GM21367 (cell line): ENCODE measurements around the gene ISCU.

Experiments
- ATAC-seq: cut with Tn5 transposase; IDR thresholded peaks from one replicate; pipeline ENCODE4 v1.9.1; 2021; ENCODE audit not compliant: unreplicated experiment

Gene ISCU

DNA sequence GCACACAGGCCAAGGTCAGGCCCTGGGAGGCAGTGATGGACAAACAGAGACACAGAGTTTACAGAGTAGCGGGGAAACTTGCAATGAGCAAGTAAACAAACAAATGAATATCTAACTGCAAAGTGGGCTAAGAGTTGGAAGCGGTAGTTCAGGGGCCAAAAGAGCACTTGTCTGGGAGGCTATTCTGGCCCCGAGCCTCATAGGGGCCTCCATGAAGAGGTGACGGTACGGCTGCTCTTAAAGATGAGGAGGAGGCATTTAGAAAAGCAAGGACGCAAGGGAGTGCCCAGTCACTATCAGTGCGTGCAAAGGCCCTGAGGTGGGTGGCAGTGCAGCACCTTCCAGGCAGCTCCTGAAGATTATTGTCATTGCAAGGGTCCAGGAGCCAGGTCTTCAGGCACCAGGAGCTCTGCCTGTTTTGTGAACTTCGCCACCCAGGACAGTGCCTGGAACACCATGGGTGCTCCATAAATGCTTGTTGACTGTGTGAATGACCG, 39.9 kb downstream of the ISCU start:
- no peak for ATAC-seq

DNA sequence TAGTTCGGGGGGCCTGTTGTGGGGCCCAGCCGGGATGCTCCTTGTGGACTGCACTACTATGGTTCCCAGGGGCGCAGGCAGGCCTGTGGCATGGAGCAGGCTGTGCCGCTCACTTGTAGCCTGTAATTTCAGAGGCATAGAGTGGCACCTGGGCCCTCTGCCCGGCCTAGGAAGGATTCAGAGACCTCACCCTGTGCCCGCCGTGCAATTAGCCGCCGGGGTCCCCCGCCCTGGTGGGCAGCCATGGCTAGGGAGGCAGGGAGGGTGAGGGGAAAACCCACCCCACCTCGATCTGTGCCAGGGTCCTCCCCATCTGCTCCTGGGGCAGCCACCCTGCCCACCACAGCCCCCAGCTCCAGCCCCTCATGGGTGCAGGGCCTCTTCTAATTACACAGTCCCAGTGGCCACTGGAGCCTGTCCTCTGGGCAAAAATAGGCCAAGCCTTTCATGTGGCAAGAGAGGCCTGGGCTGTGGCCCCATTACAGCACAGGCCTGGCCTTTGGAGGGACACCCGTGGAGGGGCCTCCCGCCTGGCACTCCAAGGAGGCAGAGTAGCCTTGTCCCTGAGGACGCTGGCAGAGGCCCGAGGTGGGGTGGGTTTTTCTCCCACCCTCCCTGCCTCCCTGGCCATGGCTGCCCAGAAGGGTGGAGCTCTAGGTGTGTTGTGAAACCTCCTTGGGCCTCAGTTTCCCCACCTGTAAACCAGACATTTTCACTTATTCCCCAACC, 40.7 kb downstream of the ISCU start:
- ATAC-seq = no peak

DNA sequence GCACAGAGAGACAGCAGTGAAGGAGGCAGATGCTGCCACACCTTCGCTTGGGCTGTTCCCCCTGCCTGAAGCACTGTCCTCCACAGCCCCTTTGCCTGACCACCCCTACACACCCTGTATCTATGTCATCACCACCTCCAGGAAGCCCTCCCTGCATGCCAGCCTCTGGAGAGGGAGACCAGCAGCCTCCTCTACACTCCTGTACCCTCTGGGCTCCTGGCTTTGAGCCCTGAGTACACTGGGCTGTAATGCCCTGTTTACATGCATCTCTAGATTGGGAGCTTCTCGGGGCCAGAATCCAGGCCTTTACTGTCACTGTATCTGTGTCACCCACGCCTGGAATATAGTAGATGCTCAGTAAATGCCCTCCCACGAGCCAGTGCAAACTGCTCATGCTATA, 41.3 kb downstream of the ISCU start:
- ATAC-seq = no peak

DNA sequence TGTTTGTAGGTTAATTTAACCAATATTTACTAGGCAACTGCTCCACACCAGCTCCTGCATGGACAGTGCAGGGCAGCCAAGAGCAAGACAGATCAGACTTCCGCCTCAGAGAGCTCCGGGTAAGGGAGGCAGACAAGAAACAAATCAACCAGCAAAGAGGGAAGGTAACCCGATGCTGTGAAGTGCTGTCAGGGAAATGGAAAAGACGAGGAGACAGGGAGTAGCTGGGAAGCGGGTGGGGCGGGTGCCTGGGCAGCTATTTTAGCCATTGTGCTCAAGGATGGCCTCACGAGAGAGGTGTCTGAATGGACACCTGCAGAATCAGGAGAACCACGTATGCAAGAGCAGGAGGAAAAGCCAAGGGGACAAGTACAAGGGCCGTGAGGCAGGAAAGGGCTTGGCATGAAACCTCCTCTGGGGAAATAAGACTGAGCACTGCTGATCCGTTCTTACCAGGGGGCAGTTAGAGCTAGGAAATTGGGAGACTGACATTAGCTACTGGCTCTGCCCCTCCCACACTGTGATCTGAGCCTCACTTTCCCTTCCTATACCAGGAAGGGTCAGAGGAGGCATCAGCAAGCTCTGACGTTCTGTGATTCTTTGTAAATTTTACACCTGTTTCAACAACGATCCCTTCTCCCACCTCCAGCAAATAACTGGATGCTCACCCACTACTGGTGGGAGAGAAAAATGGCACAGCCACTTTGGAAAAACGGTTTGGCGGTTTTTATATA, 42.0 kb downstream of the ISCU start:
- no peak for ATAC-seq

DNA sequence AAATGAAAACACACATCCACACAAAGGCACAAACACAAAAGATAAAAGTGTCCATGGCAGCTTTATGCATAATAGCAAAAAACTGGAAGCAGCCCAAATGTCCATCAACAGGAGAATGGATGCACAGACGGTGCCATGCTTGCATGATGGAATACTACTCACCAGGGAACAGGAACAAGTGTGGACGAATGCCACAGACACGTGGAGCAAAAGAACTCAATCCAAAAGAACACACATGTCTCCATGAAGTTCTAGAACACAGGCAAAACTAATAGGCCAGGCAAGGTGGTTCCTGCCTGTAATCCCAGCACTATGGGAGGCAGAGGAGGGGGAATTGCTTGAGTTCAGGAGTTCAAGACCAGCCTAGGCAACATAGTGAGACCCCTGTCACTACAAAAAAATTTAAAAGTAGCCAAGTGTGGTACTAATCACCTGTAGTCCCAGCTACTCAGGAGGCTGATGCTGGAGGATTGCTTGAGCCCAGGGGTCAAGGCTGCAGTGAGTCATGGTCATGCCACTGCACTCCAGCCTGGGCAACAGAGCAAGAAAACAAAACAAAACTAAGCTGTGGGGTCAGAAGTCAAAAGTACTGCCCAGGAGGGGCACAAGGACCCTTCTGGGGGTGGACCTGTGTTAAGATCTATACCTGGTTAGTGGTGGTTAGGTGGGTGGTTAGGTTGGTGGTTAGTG, 42.7 kb downstream of the ISCU start:
- no peak for ATAC-seq

DNA sequence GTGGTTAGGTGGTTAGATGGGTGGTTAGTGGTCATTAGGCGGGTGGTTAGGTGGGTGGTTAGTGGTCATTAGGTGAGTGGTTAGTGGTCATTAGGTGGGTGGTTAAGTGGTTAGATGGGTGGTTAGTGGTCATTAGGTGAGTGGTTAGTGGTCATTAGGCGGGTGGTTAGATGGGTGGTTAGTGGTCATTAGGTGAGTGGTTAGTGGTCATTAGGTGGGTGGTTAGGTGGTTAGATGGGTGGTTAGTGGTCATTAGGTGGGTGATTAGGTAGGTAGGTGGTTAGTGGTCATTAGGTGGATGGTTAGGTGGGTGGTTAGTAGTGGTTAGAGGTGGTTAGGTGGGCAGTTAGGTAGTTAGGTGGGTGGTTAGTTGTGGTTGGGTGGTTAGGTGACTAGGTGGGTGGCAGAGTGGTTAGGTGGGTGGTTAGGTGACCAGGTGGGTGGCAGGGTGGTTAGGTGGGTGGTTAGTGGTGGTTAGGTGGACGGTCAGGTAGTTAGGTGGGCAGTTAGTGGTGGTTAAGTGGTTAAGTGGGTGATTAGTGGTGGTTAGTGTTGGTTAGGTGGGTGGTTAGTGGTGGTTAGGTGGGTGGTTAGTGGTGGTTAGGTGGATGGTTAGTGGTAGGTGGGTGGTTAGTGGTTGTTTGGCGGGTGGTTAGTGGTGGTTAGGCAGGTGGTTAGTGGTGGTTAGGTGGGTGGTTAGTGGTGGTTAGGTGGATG, 43.5 kb downstream of the ISCU start:
- ATAC-seq = no peak

DNA sequence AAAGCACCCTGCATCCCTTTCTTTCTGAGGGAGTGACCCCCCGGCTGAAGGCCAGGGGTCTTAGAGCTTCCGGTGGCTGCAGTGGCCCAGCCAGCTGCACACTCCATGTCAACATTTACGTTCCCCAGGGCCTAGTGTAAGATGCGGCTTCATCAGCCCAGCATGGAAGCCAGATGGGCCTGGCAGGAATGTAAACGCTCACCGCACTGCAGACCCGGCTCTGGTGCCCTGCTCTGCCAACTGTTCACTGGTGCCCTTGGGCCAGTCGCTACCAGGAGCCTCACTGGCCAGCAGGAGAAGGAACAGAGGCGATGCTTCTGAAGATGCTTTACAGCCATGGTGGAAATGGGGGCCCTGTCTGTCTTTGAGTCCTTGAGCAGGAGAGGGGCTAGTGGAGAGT, 44.1 kb downstream of the ISCU start:
- no peak for ATAC-seq

DNA sequence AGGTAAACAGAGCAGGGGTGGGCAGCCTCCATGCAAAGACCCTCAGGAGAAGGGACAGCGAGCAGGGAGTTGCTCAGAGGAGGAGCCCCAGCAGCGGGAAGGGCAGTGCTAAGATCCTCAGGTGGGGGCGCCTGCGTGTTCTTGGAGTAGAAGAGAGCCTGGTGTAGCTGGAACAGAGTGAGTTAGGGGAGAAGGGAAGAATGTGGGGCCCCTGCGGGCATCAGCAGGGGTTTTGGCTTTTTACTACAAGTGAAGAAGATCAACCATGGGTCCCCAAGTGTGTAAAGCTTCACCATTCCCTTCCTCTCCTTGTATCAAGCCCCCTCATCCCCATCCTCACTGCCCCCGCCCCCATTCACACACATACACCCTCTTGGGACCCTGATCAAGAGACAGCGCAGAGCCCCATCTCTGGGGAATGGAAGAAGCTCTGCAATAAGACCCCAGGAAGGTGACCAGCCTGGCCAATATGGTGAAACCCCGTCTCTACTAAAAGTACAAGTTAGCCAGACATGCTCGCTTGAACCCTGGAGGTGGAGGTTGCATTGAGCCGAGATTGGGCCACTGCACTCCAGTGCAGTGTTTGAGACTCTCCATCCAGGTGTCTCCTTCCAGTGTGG, 45.7 kb downstream of the ISCU start:
- no peak for ATAC-seq

DNA sequence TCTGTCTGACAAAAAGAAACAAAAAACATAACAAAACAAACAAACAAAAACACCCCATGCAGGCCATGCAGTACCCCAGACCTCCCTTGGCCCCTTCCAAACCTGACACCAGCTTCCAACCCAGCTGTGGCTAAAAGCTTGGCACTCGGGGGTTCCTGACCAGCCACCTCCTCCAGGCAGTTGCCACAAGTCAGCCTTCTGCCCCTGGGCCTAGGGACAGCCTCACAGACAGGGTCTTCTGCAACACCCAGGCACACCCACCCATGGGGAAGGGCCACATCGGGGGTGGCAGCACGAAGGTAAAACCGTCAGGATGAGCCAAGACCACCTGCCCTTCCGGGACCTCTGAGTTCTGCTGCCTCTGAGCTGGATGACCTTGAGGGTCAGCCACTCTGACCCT, 46.2 kb downstream of the ISCU start:
- no peak for ATAC-seq

DNA sequence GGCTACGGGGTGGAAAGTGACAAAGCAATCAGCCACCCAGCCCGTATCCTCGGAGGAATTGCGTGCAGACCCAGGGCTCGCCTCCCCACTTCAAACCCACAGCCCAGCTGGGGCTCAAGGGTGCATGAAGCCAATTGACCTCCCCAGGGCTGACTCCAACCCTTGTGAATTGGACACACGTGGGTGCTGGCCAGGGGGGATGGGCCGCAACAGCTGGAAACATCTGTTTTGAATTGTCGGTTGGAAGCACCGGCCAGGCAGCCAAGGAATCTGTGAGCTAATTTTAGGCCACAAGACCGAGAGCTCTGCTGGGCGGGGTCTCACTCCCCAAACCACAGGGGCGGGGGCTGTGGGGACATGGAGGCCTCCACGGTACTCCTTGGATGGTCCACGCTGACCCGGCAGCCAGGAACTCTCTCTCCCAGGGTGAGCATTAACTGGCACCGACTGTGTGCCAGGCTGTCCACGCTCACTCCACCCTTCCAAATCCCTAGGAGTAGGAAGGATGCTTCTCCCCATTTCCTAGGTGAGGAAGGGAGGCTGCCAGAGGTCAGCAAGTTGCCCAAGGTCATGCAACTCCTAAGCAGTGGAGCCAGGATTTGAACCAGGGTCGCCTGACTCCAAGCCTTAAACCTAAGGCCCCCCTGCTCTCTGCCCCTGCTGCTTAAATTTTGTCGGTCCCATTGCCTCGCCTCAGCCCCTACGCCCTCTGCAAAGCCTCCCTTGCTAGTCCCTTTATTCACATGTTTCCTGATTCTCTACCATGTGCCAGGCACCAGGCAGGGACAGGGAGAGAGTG, 47.3 kb downstream of the ISCU start:
- ATAC-seq = no peak

DNA sequence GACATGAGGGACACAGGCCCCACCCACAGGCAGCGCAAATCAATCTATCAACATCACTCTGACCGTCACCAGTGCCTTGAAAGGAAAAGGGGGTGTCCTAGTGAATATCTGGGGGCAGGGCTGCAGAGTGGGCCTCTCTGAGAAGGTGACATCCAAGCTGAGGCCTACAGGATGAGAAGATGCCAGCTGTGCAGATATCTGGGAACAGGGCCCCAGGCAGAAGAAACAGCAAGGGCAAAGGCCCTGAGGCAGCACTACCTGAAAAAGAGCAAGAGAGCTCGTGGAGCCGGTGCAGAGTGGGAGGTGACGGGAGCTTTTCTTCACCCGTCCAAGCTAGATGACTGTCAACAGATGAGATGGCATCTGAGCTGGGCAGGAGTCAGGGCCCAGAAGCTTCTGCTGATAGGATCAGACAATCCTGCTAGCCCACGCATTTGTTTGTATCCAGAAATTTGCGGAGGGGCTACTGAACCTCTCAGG, 48.0 kb downstream of the ISCU start:
- no peak for ATAC-seq

DNA sequence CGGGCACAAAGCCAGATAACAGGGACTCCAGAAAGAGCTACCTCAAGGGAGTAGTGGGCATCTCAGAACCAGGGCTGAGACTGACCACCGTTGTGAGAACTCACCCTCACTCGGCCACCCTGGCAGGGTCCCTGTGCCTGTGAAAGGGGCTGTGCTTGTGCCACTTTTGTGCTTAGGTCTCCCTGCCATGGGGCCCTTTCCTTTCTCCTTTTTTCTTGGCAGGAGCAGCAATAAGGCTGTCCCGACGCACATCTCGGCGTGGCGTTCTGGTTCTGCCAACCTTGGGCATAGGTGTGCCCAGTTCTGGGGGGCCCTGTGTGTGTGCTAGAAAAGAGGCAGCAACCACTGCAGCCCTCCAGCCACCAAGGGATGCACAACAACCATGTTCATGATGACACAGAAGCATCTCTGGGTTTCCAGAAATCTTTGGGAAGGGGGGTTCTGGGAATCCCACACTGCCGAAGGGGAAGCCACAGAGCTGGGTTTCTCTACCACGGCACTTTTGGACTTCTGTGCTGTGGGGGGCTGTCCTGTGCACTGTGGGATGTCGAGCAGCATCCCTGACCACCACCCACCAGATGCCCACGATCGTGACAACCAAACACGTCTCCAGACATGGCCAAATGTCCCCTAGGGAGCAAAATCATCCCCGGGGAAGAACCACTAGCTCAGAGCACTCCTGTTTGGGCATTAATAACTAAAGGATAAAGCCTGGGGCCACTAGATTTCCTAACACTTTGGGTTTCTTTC, 48.6 kb downstream of the ISCU start:
- ATAC-seq = no peak

DNA sequence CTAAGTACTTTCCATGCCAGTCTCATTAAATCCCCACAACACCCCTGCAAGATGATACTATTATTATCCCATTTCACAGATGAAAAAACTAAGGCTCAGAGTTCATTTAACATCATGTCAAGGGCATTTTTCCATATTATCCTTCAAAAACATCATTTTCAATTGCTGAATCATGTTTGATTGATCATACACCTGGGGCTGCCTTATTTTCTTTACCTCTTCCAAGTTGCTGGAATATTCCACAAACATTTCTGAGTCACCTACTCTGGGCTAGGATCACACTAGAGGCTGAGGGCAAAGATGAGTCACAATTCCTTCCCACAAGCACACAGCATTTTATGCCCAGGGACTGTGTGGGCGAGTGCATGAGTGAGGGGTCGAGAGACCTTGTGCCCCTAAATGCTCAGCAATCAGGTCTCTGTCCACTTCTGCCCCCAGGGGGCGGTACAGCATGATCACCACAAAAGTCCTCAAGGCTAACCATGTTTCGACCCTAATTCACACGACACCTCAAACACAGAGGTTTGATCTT, 49.6 kb downstream of the ISCU start:
- no peak for ATAC-seq

DNA sequence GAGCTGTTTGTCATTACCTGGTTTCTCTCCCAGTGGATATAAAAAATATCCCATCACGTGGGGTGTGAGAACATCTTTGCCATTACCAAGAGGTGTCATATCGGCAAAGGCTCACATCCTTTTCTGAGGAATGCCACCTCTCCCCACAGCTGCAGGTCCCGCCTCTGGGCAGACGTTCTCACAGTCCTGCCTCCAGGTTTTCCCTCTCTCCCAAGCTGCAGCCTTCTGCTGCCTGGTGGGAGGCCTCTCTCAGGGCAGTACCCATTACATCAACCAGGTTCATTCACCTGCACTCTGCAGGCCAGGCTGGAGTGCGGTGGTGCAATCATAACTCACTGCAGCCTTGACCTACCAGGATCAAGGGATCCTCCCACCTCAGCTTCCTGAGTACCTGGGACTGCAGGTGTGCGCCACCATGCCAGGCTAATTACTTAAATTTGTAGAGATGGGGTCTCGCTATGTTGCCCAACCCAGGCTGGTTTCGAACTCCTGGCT, 50.4 kb downstream of the ISCU start:
- no peak for ATAC-seq

DNA sequence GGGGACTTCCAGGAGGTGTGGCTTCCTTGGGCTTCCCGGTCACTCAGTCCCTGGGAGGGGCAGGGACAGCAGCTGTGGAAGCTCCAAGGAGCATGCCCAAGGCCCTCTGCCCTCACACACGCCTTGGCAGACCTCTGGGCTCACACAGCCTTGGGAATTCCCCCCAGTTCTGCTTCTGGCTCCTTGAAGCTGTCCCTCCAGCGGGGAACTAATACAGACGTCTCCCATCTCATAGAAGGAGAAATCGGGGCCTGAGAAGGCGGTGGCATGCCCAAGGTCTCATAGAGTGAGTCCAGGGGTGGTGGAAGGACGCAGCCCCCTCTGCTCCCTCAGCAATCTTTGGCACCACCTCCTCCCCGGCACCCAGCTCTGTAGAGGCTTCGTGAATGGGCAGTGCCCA, 51.2 kb downstream of the ISCU start:
- no peak for ATAC-seq

DNA sequence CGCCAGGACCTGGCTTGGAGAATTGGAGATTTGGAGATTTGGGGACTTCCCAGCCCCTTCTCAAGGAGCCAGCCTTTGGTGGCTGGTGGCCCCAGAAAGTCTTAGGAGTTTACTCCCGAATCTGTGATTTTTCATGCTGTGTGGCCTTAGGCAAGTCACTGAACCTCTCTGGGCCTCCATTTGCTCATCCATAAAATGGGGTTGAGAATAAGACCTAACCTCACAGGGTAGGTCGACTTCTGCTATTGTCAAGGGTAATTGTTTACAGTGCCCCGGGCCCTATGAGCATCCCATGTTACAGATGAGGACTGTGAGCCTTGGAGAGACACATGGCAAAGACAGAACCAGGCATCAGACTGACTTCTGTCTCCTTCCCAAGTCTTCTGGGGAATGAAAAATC, 51.6 kb downstream of the ISCU start:
- no peak for ATAC-seq

DNA sequence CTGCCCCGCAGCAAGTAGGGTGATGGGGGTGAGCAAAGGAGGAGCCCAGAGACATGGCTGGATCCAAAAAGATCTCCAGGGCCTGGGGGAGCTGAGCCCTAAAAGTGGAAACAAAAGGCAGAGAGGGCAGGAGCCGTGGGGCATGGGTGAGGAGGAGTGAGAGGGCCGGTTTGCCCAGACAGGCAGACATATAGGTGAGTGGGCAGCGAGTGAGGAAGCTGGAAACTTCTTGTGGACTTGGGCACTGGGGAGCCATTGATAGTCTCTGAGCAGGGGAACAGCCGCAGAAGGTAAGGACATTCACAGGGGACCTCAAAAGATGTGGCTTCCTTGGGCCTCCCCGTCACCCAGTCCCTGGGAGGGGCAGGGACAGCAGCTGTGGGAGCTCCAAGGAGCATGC, 52.2 kb downstream of the ISCU start:
- no peak for ATAC-seq

DNA sequence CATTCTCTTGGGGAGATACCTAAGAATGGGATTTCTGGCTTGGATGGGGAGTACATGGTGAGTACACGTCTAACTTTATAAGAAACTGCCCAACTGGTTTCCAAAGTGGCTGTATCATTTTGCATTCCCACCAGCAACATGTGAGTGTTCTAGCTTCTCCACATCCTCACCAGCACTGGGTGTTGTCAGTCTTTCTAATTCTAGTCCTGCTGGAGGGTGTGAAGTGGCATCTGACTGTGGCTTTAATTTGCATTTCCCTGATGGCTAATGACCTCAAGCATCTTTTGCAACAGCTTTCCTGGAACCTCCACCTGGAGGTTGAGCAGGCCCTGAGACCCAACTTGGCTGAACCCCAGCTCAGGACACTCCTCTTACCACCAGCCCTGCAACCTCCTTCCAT, 53.5 kb downstream of the ISCU start:
- no peak for ATAC-seq

DNA sequence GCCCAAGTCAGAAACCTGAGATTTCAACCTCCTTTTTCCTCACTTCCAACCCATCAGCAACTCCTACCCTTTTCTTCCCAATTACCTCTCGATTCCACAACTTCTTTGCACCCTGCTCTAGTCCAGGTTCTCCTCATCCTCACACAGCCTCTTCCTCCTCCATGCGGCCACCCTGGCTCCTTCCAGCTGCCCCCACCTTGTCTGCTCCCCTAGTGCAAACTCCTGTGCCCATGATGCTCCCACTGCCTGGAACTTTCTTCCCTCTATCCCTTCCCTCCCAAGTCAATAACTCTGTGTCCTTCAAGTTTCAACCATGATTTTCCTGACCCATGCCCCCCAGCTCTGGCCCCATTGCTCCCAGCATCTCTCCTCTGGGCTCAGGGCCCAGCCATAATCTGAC, 54.0 kb downstream of the ISCU start:
- ATAC-seq = no peak
